Stomach (tissue), 4 donors: Measurements from ENCODE around the gene FOXO6.

Experiments
- CTCF ChIP-seq, 7 experiments: fragments of 450-650 bp in 4 of 7; fragments of 200-600 bp in 3 of 7; sonication (generic) in 3 of 7; IDR thresholded peaks; one replicate each; pipeline ENCODE4 v1.5.1; 2016 to 2019; ENCODE audit warnings: antibody characterized with exemption in 7 of 7, control low read depth in 2 of 7, mild to moderate bottlenecking in 1 of 7
- POLR2A ChIP-seq, 4 donors: fragments of 450-650 bp; IDR thresholded peaks; one replicate each; pipeline ENCODE4 v1.6.1; 2016; ENCODE audit warnings: antibody characterized with exemption in 4 of 4, control low read depth in 2 of 4, mild to moderate bottlenecking in 1 of 4, moderate library complexity in 1 of 4

DNA sequence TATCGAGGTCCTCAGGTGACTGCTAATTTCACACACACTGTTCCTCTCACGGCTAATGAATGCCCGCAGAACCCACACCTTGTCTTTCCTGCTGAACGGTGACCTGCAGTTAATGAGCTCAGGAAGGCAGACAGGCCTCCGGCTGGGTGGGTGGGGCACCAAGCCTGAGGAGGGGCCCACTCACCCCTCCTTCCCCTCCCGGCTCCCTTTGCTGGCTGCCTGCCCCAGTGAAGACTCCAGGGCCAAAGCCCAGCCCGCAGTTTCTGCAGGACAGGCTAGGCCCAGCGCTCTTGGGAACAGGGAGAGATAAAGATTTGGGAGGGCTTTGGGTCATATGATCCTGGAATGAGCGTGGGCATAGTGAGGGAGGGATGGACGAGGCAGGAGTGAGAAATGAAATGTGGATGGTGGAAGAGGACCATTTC is 26.4 kb downstream of the FOXO6 start:
- TF ChIP-seq CTCF (IDR thresholded peaks at IDR 0.05) (no peak), POLR2A (IDR thresholded peaks at IDR 0.05) (no peak)
